DMS114 treated with DMSO at 0.1 percent for 48 hours (cell line): ENCODE measurements around the gene BAG3.
"Not testable (repeated sequence)": the region's sequence is repeated elsewhere in the genome, so short reads cannot be mapped to it uniquely, and the experiment has no call there.

Experiments used
- DNase-seq: peaks from one replicate; lab custom pipeline; 2025; ENCODE audit not compliant: unreplicated experiment; lab: John Stamatoyannopoulos, UW

The BAG3 gene

DNA sequence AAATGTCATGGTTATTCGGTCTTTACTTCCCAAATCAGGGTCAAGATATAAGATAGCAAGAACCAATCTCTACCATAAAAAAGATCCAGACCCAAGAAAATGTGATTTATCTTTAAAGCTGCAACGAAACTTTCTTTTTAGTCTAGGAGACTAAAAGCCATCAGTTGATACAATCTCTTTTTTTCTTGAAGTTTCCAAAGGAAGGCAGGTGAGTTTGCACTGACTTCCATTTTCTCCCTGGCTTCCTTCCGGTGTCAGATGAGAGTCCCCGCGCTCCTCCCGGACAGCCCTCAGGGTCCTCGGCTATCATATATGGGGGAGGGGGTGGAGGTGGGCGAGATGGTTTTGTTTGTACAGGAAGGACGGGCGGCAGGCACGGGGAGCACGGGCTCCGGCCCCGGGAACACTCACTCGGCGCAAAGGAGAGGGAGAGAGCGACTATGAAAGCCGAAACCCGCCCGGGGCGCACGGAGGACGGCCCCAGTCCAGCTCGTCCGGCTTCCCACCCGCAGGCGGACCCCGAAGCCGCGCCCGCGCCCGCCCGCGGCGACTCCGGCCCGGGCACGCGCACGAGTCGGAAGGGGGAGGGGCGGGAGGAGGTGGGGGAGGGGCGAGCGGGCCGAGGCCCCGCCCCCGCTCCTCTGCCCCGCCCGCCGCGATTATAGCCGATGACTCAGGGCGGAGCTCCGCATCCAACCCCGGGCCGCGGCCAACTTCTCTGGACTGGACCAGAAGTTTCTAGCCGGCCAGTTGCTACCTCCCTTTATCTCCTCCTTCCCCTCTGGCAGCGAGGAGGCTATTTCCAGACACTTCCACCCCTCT is at the start of gene BAG3:
BAG3 (plus strand) TSS at position 689 of the 822 bp plus-strand sequence. CDS start 296 bp downstream, outside the sequence.
- DNase-seq: peak; percentile 58

DNA sequence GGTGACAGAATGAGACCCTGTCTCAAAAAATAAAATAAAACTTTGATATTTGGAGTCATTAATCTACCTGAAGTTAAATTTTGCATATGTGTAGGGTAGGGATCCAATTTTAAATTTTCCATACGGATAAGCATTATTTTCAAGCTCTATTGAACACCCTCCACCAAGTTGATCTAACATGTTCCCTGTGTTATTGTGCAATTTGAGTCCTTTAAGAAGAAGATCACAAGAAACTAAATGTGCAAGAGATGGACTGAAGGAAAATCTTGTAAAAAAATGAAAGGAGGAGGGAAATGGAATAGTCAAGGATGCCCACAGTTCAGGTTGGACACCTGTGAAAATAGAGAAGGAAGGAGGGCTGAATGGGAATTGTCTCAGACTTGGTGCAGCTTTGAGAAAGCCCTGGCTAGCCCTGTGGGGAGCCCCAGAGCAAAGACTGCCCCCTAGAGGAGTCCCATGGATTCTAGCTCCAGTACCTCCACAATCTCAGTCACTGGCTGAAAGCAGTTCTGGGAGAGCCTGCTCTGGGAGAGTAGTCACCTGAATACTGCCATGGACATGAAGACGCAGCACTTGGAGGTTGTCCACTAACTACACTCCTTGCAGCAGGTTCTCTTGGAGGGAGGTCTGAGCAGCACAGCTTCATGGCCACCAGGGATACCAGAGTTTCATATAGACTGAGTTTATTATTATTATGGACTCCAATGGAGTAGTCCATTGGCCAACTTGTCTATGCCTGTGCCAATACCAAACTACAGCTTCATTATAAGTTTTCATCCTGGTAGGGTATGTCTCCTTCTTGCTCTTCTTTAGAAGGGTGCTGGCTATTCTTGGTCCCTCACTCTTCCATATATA is 48.7 kb upstream of the BAG3 start:
- DNase-seq: peak; percentile 15

DNA sequence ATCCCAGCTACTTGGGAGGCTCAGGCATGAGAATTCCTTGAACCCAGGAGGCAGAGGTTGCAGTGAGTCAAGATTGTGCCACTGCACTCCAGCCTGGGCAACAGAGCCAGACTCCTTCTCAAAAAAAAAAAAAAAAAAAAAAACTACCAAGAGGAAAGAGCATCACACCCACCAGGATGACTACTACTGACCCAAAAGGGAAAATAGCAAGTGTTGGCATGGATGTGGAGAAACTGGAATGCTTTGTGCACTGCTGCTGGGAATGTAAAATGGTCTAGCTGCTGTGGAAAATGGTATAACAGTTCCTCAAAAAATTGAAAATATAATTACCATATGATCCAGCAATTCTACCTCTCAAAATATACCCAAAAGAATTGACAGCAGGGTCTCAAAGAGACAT is 46.7 kb upstream of the BAG3 start:
- no peak for DNase-seq

DNA sequence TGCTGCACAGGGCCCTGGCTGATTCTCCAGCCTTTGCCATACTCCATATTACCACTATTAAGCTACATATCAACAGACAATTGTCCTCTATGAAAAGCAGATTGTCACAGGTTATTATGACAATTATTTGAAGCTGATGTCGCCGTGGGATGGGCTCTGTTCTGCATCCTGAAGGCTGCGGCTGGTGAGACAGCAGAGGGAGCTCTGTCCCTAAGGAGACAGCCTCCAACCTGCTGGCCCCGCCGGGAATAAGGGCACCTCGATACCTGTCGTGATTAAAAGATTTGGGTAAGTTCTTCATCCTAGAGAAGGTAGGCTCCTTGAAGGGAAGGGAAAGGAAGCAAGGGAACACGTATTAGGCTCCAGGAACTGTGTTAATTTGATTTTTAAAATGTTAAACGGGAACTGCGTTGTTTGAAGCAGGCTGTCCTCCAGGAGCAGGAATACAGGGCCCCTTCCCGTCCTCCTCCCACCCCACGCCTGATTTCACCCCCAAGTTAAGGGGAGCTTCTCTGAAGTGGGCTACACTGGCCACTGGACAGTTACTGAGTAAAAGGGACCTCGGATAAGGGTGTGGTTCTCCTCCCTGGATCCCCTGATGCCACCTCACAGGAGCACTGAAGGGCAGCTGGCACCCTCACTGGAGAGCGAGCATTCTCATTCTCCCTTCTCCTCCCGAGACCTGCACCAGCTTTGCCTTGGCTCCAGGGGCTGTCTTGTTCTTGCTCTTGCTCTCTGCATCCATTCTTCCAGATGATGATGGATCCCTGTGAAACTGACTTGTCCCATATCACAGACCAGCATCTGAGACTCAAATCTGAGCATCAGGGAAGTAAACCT is 42.6 kb upstream of the BAG3 start:
- peak; percentile 27 for DNase-seq

DNA sequence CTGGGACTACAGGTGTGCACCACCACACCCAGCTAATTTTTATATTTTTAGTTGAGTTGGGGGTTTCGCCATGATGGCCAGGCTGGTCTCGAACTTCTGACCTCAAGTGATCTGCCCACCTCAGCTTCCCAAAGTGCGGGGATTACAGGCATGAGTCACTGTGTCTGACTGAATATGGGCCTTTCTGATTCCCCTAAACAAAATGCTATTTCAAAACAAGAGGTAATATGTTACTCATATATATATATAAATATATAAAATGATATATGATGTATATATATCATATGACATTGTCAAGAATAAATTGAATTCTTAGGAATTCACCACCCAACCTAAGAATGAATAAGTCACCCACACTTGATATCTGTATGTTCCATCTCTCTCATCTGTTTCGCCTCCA is 41.7 kb upstream of the BAG3 start:
- DNase-seq: no peak

DNA sequence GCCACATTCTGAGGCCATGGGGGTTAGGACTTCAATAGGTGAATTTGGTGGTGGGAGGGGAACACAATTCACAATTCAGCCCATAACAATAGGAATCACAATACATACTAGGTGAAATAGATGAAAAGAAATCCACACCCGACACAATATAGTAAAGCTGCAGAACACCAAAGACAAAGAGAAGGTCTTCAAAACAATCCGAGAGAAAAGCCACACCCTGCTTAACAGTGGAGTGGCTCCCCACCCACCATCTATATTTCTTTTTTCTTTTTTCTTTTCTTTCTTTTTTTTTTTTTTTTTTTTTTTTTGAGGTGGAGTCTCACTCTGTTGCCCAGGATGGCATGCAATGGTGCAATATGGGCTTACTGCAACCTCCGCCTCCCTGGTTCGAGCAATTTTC is 39.7 kb upstream of the BAG3 start:
- no peak for DNase-seq

DNA sequence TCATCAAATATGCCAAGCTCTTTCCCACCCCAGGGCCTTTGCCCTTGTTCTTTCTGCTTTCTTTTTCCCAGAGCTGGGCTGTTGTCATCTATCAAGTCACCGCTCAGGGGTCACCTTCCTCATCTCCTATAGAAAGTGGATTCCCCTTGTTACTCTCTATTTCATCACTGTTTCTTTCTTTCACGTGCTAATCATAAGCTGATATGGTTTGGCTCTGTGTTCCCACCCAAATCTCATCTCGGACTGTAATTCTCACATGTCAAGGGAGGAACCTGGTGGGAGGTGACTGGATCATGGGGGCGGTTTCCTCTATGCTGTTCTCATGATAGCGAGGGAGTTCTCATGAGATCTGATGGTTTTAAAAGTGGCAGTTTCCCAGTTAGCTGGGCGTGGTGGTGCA is 37.4 kb upstream of the BAG3 start:
- no peak for DNase-seq

DNA sequence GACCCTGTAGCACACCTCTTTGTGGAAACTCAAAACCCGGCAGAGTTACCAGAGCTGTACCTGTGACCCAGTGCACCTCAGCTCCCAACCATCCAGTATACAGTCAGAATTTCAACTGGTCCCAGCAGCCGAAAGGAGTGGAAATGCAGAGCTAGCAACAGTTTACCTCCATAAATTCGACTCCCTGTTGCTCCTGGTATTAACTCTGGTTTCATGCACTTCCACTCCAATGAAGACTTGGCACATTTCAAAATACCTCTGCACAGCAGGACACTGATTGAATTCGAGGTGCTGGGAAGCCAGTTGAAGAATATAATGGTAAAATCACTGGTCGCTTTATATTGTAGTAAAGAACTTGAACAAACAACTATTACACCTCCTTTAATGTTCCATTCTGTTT is 36.5 kb upstream of the BAG3 start:
- no peak for DNase-seq

DNA sequence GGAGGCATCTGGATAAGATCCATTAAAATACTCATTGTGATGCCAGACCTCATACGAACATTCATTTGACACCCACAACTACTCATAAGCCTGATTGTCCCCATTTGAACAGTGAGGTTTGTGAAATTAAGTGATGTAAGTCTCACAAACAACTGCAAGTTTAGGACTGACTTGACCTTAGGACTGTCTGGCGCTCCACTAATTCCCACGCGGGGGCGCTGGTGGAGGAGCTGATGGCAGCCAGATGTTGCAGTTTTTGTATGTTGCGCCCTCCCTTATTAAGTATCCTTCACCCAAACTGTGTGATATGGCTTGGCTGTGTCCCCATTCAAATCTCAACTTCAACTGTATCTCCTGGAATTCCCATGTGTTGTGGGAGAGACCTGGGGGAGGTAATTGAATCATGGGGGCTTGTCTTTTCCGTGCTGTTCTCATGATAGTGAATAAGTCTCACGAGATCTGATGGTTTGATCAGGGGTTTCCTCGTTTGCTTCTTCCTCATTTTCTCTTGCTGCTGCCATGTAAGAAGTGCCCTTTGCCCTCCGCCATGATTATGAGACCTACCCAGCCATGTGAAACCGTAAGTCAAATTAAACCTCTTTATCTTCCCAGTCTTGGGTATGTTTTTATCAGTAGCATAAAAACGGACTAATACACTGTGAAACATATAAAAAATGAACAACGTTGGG is 34.2 kb upstream of the BAG3 start:
- no peak for DNase-seq

DNA sequence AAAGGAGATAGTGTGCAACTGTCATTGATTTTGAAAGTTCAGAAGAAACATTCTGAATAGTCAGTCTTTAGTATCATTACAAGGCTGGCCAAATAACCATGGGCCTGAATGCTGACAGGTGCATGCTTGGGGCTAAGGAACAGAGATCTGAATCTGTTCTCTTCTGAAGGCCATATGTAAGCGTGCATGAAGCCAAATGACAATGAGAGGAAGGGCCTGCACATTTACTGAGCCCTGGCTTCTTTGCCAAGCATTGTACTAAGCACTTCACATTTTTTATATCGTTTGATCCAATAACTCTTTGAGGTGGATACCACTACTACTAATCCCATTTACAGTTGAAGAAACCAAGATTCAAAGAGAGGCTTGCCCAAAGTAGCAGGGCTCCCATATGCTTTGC is 32.0 kb upstream of the BAG3 start:
- DNase-seq: no peak

DNA sequence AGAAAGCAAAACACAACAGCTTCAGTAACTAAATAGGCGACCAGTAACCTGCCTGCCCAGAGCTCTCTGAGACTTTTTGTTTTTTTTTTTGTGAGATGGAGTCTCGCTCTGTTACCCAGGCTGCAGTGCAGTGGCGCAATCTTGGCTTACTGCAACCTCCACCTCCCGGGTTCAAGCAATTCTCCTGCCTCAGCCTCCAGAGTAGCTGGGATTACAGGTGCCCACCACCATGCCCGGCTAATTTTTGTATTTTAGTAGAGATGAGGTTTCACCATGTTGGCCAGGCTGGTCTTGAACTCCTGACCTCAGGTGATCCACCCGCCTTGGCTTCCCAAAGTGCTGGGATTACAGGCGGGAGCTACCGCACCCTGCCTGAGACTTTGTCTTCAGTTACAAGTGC is 31.4 kb upstream of the BAG3 start:
- not testable (repeated sequence) for DNase-seq

DNA sequence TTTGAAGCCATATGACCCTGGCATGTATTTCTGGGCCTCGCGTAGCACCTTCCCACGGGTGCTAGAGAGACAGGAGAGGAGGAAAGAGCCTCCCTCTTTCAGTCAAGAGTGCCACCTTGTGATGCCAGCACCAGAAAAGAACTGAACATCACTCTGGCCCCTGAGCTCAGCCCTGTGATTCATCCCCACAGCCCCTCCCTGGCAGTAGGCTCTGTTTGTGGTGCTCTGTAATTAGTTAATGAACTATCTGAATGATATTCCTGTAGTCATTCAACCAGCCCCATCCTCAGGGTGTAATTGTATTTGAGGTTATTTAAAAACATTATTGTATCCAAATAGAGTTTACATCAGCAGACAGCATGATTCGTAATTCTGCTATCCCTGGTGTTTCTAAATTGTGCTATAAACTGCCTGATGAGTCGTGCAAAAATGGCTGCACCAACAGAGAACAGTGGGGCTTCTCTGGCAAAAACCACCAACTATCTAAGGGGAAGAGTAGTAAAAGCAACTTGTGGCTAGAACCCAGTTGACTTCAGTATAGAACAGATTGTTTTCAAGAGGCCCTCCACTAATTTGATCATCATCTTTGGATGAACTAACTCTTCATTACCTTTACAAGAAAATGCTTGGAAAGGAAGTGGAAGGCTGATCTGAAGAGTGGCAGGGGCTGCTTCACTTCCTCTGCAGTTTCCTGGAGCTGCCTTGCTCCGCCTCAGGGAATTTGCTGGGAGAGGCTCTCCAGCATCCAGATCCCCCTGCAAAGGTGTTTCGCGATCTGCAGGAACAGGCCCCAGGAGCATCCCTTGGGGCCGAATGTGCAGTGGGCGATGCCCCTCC is 30.7 kb upstream of the BAG3 start:
- DNase-seq: no peak

DNA sequence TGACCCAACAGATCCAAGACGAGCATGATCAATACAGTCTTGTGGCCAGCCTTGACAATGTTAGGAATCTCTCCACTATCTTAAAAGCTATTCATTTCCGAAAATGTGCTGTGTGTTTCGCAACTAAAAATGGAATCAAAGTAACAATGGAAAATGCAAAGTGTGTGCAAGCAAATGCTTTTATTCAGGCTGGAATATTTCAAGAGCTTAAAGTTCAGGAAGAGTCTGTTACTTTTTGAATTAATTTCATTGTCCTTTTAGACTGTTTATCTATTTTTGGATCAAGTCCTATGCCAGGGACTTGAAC is 30.1 kb upstream of the BAG3 start:
- DNase-seq: no peak

DNA sequence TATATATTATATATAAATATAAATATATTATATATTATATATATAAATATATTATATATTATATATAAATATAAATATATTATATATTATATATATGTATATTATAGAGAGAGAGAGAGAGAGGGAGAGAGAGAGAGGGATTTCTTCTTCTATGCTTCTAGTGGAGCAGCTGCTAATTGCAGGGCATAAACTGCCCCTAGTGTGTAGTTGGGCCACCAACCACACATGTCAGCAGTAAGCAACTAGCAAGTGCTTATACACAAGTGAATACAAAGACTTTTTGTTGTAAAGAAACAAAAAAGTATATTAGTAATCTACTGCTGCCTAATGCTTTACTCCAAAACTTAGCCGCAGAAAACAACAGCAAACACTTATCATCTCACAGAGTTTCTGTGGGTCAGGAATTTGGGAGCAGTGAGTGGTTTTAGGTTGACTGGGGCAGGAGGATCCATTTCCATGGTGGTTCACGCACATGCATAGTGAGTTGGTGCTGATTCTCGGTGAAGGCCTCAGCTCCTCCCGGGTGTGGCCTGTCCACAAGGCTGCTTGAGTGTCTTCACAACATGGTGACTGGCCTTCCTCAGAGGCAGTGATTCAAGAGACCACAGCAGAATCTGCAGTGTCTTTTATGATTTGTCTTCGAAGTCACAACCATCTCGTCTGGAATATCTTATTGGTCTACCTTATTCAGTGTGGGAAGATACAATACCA is 25.5 kb upstream of the BAG3 start:
- no peak for DNase-seq

DNA sequence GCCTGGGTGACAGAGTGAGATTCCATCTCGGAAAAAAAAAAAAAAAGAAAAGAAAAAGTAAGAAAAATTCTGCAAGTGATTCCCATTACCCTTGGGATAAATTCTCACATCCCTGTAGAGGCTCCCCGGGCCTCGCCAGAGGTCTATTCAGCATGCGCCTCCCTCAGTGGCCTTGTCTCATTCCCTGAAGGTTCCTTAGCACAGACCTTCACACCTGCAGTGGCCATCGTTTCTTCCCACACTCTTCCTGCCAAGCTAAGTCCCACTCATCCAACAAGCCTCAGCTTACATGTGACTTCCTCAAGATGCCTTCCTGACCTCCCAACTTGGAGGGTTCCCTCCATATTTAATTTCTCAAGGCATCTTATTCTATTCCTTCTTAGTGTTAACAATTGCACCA is 20.9 kb upstream of the BAG3 start:
- DNase-seq: no peak

DNA sequence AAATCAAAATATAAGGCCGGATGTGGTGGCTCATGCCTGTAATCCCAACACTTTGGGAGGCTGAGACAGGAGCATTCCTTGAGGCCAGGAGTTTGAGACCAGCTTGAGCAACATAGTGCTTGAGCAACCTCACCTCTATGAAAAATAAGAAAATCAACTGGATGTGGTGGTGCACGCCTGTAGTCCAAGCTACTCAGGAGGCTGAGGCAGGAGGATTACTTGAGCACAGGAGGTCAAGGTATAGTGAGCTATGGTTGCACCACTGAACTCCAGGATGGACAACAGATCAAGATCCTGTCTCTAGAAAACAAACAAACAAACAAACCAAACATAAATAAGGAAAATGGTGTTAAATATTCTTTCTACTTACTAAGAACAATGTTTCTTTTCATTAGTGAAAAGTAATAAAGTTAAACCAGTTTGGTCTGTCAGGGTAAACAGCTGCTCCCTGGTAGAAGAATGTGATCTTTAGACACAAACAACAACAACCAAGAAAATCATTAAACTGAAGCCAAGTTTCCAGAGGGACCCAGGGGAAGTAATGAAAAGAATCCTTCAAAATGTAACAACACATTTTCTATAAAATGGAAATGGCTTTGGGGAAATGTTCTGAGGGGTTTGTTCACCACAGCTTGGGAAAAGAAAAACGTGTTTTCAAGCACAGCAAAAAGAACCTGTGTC is 17.5 kb upstream of the BAG3 start:
- DNase-seq: no peak

DNA sequence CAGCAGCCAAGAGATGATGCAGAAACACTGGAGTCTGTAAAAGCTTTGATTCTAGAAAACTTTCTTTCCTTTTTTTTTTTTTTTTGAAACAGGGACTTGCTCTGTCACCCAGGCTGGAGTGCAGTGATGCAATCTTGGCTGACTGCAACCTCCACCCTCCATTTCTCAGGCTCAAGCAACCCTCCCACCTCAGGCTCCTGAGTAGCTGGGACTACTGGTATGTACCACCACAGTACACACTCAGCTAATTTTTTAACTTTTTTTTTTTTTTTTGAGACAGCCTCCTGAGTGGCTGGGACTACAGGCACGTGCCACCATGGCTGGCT is 17.0 kb upstream of the BAG3 start:
- no peak for DNase-seq

DNA sequence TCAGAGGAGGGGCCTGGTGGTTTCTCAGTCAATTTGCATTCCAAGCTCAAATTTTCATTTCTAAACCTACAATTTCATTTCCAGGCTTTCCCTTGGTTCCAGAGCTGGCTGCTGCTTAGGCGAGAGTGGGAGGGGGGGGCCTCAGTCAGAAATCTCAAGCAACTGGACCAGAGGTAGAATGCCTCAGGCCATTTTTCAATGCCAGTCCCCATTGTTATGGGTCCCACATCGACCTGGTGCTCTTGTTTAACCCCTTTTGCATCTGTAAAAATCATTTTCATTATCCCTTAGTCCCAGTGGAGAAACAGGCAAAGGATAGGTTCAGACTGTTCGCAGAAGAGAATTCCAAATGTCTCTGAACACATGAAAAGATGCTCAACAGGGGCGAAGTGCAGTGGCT is 13.5 kb upstream of the BAG3 start:
- DNase-seq: no peak

DNA sequence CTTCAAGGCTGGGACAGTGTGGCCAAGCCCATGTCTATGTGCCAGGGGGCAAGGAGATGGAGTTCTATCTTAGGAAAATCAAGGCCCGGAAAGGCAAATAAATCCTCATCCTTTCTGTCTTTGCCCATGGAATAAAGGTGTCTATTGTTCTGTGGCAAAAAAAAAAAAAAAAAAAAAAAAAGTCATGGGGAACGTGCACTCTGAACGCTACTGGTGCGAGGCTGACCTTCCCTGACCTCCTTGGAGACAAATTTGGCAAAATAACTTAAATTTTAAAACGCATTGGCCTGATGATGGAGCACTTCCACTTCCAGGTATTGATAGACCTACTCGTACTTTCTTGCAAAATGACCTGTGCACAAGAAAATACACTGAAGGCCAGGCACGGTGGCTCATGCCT is 12.2 kb upstream of the BAG3 start:
- DNase-seq: no peak
